Neural cell (in vitro differentiated cells): ENCODE data around the gene PEF1.

ENCODE experiments used
- CTCF ChIP-seq: fragments of 450-650 bp; IDR thresholded peaks from 2 replicates; pipeline ENCODE4 v1.5.1; 2014; ENCODE audit warnings: antibody characterized with exemption, mild to moderate bottlenecking, moderate library complexity; ENCODE audit not compliant: poor library complexity, severe bottlenecking
- EP300 ChIP-seq: fragments of 450-650 bp; conservative IDR thresholded peaks from 2 replicates; pipeline ENCODE4 v1.6.1; 2014; ENCODE audit warnings: antibody characterized with exemption, mild to moderate bottlenecking, moderate library complexity; ENCODE audit not compliant: poor library complexity, severe bottlenecking
- POLR2AphosphoS5 ChIP-seq: IDR thresholded peaks from 2 replicates; pipeline ENCODE4 v1.6.1; 2012
- RAD21 ChIP-seq: fragments of 450-650 bp; conservative IDR thresholded peaks from 2 replicates; pipeline ENCODE4 v1.6.1; 2014; ENCODE audit warnings: antibody characterized with exemption, mild to moderate bottlenecking, moderate library complexity
- SMC3 ChIP-seq: fragments of 450-650 bp; conservative IDR thresholded peaks from 2 replicates; pipeline ENCODE4 v1.6.1; 2014; ENCODE audit warnings: antibody characterized with exemption, mild to moderate bottlenecking, moderate library complexity; ENCODE audit not compliant: poor library complexity

GRCh38 chr1:31584869-31585735 is 59.6 kb downstream of the PEF1 start:
- TF ChIP-seq RAD21 (no peak), EP300 (no peak), CTCF (no peak), SMC3 (no peak), POLR2AphosphoS5 (no peak)
